22Rv1 (cell line): Measurements from ENCODE around the gene KCNQ1.

Experiments used
- H3K27ac ChIP-seq: fragments of 450-650 bp; 2 replicates; pipeline ENCODE4 v1.5.1; 2017
- ZFX ChIP-seq: fragments of 450-650 bp; IDR thresholded peaks from 2 replicates; pipeline ENCODE4 v1.6.1; 2017; ENCODE audit warnings: antibody characterized with exemption, borderline replicate concordance
- TF ChIP-seq, protein P1 (sequence below): fragments of 450-650 bp; IDR thresholded peaks from 2 replicates; pipeline ENCODE4 v1.5.1; 2017; ENCODE audit warnings: mild to moderate bottlenecking

KCNQ1 gene

DNA sequence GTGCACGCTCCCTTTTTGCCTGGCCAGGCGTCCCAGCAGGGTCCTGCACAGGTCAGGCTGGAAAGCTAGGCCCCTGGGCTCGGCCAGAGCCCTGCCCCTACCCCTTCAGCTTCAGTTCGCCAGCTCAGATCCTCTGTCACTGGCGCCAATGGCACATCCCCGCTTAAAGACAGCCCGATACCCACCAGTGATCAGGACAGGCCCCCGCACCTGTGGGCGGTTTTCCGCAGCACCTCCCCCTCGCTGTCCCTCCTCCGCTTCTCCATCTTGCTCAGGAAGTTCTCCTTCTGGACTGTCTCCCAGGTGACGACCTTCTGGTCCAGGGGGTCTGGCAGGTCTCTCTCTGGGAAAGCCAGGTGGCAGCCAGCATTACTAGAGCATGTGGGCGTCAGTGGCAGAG, 38.4 kb upstream of the KCNQ1 start:
- no peak for TF ChIP-seq ZFX
- TF ChIP-seq, protein P1, sequence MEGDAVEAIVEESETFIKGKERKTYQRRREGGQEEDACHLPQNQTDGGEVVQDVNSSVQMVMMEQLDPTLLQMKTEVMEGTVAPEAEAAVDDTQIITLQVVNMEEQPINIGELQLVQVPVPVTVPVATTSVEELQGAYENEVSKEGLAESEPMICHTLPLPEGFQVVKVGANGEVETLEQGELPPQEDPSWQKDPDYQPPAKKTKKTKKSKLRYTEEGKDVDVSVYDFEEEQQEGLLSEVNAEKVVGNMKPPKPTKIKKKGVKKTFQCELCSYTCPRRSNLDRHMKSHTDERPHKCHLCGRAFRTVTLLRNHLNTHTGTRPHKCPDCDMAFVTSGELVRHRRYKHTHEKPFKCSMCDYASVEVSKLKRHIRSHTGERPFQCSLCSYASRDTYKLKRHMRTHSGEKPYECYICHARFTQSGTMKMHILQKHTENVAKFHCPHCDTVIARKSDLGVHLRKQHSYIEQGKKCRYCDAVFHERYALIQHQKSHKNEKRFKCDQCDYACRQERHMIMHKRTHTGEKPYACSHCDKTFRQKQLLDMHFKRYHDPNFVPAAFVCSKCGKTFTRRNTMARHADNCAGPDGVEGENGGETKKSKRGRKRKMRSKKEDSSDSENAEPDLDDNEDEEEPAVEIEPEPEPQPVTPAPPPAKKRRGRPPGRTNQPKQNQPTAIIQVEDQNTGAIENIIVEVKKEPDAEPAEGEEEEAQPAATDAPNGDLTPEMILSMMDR: no peak
- H3K27ac ChIP-seq: no peak overlapping the region

DNA sequence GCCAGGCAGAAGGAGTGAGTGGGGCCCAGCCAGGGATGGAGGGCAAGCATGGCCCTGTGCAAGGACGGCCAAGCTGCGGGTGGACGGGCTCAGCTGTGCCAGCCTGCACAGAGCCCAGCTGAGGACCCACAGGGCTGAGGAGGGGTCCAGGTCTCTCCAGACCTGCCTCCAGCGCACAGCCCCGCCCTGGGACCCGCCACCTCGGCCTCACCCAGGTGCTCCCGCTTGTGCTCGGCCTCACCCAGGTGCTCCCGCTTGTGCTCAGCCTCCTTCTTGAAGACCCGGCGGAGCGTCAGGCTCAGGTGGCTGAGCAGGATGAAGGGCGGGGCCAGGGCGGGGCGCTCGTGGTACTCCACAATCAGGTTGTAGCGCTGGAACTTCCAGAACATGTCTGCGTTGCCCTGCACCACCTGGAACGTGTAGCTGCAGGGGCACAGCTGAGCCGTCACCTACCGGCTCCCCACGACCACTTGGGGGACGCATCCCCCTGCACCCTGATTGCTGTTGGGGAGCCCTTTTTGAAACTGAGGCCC, 37.9 kb upstream of the KCNQ1 start:
- no peak for TF ChIP-seq ZFX
- TF ChIP-seq, protein P1: no peak
- no peak overlapping the region for H3K27ac ChIP-seq

DNA sequence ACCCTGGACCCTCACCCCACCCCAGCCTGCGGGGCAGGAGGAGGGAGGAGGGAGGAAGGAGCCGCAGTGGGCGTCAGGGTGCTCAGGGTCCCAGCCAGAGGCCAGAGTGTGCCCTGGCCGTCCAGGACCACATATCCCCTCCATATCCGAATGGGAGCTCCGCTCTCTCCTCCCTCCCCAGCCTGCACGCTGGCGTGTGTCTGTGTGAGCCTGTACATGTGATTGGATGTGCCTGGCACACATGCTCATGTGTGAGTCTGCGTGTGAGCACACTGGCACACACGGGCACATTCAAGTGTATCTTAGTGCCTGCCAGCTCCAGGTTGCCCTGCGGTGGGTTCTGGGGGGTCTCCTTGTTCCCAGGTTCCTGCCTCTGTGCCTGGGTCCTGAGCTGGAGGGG, 36.1 kb upstream of the KCNQ1 start:
- no peak for TF ChIP-seq ZFX
- TF ChIP-seq, protein P1: no peak
- H3K27ac ChIP-seq: no peak overlapping the region

DNA sequence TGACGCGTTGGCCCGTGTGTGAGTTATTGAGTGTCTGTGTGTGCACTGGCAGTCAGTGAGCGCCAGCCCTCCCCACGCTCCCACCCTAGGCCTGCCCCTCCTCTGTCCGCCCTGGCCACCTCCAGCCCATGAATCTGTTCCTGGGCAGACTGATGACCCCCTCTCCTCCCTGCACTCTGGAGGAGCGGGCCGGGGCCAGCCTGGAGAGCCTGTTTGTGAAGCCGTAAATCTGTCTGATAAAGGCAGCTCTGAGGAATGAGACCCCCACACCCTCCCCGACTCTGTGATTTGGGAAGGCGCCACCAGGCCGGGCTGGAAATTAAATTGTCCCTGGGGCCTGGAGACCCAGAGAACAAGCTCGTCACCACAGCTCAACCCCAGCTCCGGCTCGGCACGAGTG, 35.7 kb upstream of the KCNQ1 start:
- no peak for TF ChIP-seq ZFX
- TF ChIP-seq, protein P1: no peak
- H3K27ac ChIP-seq: no peak overlapping the region

DNA sequence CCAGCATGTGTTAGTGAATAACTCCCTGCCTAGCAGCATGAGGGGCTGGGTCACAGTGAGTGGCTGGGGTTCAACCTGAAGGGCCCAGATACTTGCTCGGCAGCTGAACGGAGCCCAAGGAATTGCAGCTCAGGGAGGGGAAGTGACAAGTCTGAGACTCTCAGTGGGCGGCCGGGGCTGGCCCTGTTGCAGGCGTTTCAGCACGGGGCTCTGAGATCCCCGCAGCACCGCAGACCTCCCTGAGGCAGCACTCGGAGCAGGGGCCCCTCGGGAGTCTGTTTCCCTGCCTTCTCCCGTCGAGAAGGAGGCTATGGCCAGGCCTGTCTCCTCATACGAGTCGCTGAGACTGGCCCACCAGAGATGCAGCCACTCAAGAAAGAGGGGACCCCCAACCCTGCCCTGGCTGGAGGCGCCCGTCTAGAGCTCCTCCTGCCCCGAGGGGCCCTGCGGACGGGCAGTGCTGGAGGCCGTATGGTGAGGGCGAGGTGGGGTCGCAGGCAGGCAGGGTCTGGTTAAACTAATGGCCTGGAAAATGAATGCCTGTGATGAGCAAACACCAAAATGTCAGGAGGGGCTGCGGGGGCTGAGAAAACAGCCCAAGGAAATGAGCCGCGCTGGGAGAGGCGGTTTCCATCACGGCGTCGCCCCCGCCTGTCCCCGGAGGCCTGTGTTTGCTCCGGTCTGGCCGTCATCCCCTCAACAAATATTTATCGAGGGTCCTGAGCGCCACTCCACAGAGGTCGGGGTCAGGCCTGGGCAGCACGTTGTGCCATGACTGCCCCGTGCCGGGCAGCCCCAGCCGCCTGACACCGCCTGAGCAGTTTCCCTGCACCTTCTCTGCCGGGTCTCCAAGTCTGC, 35.0 kb upstream of the KCNQ1 start:
- TF ChIP-seq, protein P1: no peak
- no peak for TF ChIP-seq ZFX
- no peak overlapping the region for H3K27ac ChIP-seq

DNA sequence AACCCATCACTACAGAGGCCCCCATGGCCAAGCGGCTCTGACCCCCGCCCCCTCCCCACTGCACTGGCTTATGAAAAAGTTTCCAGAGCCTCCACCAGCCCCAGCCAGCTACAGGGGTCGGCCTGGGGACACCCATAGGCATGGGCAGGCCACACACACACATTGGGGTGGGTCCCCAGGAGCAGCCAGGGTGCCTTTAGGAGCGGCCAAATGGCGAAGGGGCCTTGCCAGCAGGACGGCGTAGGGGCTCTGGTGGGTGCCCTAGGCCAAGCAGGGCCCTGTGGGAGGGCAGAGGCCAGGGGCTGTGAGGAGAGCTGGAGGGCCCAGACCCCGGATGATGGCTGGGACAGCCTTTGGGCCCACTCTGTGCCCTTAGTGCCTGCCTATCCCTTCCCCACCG, 34.2 kb upstream of the KCNQ1 start:
- TF ChIP-seq, protein P1: no peak
- TF ChIP-seq ZFX: no peak
- H3K27ac ChIP-seq: no peak overlapping the region

DNA sequence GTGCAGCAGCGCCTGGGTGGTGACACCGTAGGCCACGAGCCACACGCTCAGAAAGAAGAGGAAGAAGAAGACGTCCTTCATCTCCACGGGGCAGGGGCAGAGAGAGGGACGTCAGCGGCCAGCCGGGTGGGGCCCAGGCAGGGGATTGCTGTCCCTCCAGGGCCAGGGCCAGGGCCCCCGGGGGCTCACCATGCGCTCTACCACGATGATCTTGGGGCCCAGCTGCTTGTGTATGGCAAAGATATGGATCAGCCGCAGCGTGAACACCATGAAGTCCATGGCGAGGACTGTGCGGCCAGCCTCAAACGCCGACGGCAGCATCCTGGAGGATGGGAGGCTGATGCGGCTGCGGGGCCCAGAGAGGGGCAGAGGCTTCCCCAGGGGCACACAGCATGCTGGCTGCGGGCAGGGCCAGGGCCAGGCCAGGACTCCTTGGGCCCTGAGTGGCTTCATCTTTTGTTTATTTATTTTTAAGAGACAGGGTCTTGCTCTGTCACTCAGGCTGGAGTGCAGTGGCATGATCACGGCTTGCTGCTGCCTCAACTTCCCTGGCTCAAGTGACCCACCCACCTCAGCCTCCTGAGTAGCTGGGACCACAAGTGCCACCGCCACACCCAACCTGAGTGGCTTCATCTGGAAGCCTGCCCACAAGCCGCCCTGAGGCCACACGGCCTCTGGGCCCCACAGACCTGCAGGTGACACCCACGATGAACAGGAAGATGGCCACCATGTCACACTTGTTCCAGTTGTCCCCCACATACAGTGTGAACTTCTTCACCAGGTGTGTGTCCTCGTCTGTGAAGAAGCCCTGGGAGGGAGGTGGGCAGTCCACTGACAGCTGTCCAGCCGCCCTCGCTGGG, 33.1 kb upstream of the KCNQ1 start:
- TF ChIP-seq ZFX: no peak
- TF ChIP-seq, protein P1: no peak
- no peak overlapping the region for H3K27ac ChIP-seq
